Bronchial epithelial cell (primary cell): Measurements from ENCODE around the gene SEMA4D. TPM values are rescaled to one million over a fixed set of nuclear protein-coding genes. Genes with fewer than 3 reads are reported as not detected.
"Not testable (repeated sequence)": the region's sequence is repeated elsewhere in the genome, so short reads cannot be mapped to it uniquely, and the experiment has no call there.

Source experiments
- DNase-seq: peaks from one replicate; pipeline ENCODE4 v3.0.0-alpha.2; 2010; ENCODE audit warnings: low read depth
- FAIRE-seq: peaks from 2 replicates; lab custom pipeline; 2011; peaks lifted over from hg19 to GRCh38; lab: Jason Lieb, UNC
- H3K27me3 ChIP-seq: 2 replicates; pipeline ENCODE4 v1.5.1; 2011; ENCODE audit warnings: low read length; ENCODE audit not compliant: control insufficient read depth, insufficient read depth
- H3K36me3 ChIP-seq: 2 replicates; pipeline ENCODE4 v1.5.1; 2011; ENCODE audit warnings: low read length; ENCODE audit not compliant: control insufficient read depth, insufficient read depth
- H3K4me3 ChIP-seq: 2 replicates; pipeline ENCODE4 v1.5.1; 2011; ENCODE audit warnings: mild to moderate bottlenecking, low read depth, low read length, control low read depth
- CTCF ChIP-seq: IDR thresholded peaks from 2 replicates; pipeline ENCODE4 v1.5.1; 2011; ENCODE audit warnings: mild to moderate bottlenecking, moderate library complexity, low read length, control low read depth, inconsistent platforms; ENCODE audit not compliant: insufficient read depth, severe bottlenecking
- total RNA-seq: library from RNA; depleted of rRNA; stranded (reverse); fragments of >200 nt; gene quantifications from 2 replicates; pipeline ENCODE4 v1.2.1, GENCODE V29; 2014

Gene SEMA4D
- total RNA-seq, 1 donor from 2014 or later, result 1.8 TPM

GRCh38 chr9:89346696-89347095, 151.2 kb downstream of the SEMA4D start:
- no peak for TF ChIP-seq CTCF
- H3K36me3 ChIP-seq, result peaks cover 23% of the 10 kb centered on the region
- no peak for FAIRE-seq

DNA sequence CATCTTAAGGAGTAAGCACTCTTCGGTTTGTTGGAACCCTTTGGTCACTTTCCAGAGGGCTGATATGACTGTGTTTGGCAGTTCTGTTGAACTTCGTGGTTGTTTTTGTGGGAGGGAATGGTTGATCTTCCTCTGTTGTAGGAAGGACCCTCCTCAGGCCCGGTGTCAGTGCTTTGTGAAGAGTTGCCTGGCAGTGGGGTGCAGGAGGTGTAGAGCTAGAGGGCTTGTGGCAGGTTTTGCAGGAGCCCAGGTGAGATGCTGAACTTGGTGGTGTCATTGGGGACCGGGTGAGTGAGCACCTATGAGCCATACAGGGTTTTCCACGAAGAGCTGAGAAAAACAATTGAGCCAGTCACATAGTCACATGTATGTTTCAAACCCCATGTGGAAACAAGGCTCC, 152.4 kb downstream of the SEMA4D start:
- H3K4me3 ChIP-seq, result no peak overlapping the region
- TF ChIP-seq CTCF, result no peak
- DNase-seq (no peak), FAIRE-seq (peak; percentile 90)
- peaks cover 21% of the 10 kb centered on the region for H3K36me3 ChIP-seq
- H3K27me3 ChIP-seq, result no peaks in the 10 kb centered on the region

More at GRCh38 chr9:89346696-89347095, 151.2 kb downstream of the SEMA4D start:
- Histone ChIP-seq H3K4me3 (no peak overlapping the region), H3K27me3 (no peaks in the 10 kb centered on the region)
- DNase-seq, result no peak

DNA sequence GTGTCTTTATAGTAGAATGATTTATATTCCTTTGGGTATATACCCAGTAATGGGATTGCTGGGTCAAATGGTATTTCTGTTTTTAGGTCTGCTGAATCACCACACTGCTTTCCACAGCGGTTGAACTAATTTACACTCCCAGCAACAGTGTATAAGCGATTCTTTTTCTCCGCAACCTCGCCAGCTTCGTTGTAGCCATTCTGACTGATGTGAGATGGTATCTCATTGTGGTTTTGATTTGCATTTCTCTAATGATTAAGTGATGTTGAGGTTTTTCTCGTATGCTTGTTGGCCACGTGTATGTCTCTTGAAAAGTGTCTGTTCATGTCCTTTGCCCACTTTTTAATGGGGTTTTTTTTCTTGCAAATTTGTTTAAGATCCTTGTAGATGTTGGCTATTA, 154.1 kb downstream of the SEMA4D start:
- H3K36me3 ChIP-seq, result peaks cover 17% of the 10 kb centered on the region
- not testable (repeated sequence) for FAIRE-seq, H3K27me3 ChIP-seq, H3K4me3 ChIP-seq, DNase-seq

DNA sequence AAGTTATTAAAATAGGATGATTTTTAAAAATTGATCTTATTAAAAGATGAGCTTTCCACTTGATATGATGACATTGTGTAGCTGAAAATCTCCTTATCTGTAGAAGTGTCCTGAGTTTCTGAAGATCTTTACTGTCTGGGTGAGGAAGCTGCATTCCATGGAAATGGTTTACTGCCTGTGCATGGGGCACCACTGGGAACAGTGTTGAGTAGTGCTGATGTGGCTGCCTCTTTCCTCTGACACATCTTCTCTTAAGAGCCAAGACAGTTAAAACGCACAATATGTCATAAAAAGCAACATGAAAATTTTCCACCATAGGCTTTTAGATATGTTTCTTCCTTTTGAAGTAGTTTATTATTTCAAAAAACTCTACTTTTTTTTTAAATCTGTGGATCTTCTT, 155.0 kb downstream of the SEMA4D start:
- Histone ChIP-seq H3K4me3 (no peak overlapping the region), H3K27me3 (no peaks in the 10 kb centered on the region), H3K36me3 (peaks cover 11% of the 10 kb centered on the region)
- no peak for TF ChIP-seq CTCF
- no peak for DNase-seq
- FAIRE-seq, result no peak

- no peak for DNase-seq
- no peak for FAIRE-seq
- Histone ChIP-seq H3K36me3 (peaks cover 11% of the 10 kb centered on the region), H3K27me3 (no peaks in the 10 kb centered on the region), H3K4me3 (no peak overlapping the region)
- no peak for TF ChIP-seq CTCF
Observed at GRCh38 chr9:89342213-89342612, 155.7 kb downstream of the SEMA4D start.

DNA sequence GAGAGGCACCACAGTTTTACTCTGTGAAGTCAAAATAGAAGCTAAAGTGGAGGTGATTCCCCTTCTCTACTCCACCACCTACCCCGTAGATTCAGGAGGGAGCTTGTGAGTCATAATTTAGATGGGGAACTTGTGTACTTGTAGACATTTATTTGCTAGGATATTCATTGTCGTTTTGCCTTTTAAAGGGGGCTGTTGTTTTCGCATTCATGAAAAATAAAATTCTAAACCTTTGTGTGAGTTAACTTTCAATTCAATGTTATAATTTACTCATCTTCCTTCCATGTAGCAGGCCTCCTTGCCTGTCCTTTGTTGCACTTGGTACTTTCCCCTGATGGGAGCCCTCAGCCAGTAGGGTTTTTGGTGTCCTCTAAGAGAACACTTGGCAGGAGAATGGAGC, 157.6 kb downstream of the SEMA4D start:
- no peak for TF ChIP-seq CTCF
- H3K36me3 ChIP-seq, result peaks cover 8% of the 10 kb centered on the region
- DNase-seq, result no peak

More for the DNA sequence above, 157.6 kb downstream of the SEMA4D start:
- Histone ChIP-seq H3K4me3 (no peak overlapping the region), H3K27me3 (no peaks in the 10 kb centered on the region)
- no peak for FAIRE-seq
